GM19328 (cell line): ENCODE results near the gene NYAP1.

ENCODE experiments used
- ATAC-seq: cut with Tn5 transposase; IDR thresholded peaks from one replicate; pipeline ENCODE4 v1.9.1; 2021; ENCODE audit warnings: mild to moderate bottlenecking, moderate library complexity; ENCODE audit not compliant: unreplicated experiment

NYAP1 gene

GRCh38 chr7:100456562-100456961, 27.2 kb upstream of the NYAP1 start:
- no peak for ATAC-seq

GRCh38 chr7:100457033-100457432, 26.7 kb upstream of the NYAP1 start:
- no peak for ATAC-seq

GRCh38 chr7:100464210-100464660, 19.5 kb upstream of the NYAP1 start, which contains the start of gene SPACDR:
Gene SPACDR (minus strand): TSS chr7:100464260. CDS start chr7:100464025, 235 bp downstream.
- ATAC-seq, result no peak

- ATAC-seq, result no peak
Observed at GRCh38 chr7:100464791-100465190, 18.9 kb upstream of the NYAP1 start.

- no peak for ATAC-seq
Observed at GRCh38 chr7:100465299-100465698, 18.4 kb upstream of the NYAP1 start.

- no peak for ATAC-seq
Observed at GRCh38 chr7:100465702-100466311, 17.9 kb upstream of the NYAP1 start.

GRCh38 chr7:100466653-100467605, 16.8 kb upstream of the NYAP1 start:
- ATAC-seq, result no peak

GRCh38 chr7:100467638-100468373, 15.9 kb upstream of the NYAP1 start:
- ATAC-seq, result no peak

- no peak for ATAC-seq
Observed at GRCh38 chr7:100469227-100470044, 14.3 kb upstream of the NYAP1 start.

GRCh38 chr7:100471021-100471420, 12.7 kb upstream of the NYAP1 start:
- no peak for ATAC-seq

GRCh38 chr7:100472121-100472851, 11.4 kb upstream of the NYAP1 start:
- no peak for ATAC-seq

GRCh38 chr7:100472854-100473499, 10.8 kb upstream of the NYAP1 start:
- no peak for ATAC-seq

GRCh38 chr7:100475549-100475948, 8.2 kb upstream of the NYAP1 start:
- no peak for ATAC-seq

- ATAC-seq, result no peak
Observed at GRCh38 chr7:100476101-100476780, 7.5 kb upstream of the NYAP1 start.

GRCh38 chr7:100476903-100477870, 6.5 kb upstream of the NYAP1 start:
- ATAC-seq, result no peak

GRCh38 chr7:100477871-100478267, 5.9 kb upstream of the NYAP1 start:
- no peak for ATAC-seq

GRCh38 chr7:100478958-100479660, 4.6 kb upstream of the NYAP1 start, which contains the start of gene TSC22D4:
Gene TSC22D4 (minus strand): TSS chr7:100479214. CDS start chr7:100478038, 1,176 bp downstream.
- ATAC-seq, result peak; percentile 42
